Measurements from ENCODE around the gene MC4R.

DNA sequence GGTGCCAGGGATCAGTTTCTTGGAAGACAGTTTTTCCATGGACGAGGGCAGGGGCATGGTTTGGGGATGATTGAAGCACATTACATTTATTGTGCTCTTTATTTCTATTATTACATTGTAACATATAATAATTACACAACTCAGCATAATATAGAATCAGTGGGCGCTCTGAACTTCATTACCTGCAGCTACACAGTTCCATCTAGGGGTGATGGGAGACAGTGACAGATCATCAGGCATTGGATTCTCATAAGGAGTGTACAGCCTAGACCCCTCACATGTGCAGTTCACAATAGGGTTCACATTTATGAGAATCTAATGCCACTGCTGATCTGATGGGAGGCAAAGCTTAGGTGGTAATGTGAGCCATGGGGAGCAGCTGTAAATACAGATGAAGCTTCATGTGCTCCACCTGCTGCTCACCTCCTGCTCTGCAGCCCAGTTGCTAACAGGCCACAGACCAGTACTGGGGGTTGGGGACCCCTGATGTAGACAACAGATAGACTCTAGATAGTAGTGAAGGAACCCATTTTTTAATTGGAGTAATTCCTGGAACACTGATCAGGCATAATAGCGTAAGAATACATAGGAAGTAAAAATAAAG, 41.5 kb upstream of the MC4R start:
- TF ChIP-seq RAD21 (conservative IDR thresholded peaks at IDR 0.05) (no peak), POLR2AphosphoS5 (IDR thresholded peaks at IDR 0.05) (no peak), EP300 (conservative IDR thresholded peaks at IDR 0.05; ENCODE audit: poor library complexity, severe bottlenecking) (no peak), EZH2 (IDR thresholded peaks at IDR 0.05; ENCODE audit: borderline replicate concordance, insufficient read depth, low read length, poor library complexity, severe bottlenecking) (no peak), SMC3 (conservative IDR thresholded peaks at IDR 0.05; ENCODE audit: poor library complexity) (no peak)
- TF ChIP-seq, protein P1, sequence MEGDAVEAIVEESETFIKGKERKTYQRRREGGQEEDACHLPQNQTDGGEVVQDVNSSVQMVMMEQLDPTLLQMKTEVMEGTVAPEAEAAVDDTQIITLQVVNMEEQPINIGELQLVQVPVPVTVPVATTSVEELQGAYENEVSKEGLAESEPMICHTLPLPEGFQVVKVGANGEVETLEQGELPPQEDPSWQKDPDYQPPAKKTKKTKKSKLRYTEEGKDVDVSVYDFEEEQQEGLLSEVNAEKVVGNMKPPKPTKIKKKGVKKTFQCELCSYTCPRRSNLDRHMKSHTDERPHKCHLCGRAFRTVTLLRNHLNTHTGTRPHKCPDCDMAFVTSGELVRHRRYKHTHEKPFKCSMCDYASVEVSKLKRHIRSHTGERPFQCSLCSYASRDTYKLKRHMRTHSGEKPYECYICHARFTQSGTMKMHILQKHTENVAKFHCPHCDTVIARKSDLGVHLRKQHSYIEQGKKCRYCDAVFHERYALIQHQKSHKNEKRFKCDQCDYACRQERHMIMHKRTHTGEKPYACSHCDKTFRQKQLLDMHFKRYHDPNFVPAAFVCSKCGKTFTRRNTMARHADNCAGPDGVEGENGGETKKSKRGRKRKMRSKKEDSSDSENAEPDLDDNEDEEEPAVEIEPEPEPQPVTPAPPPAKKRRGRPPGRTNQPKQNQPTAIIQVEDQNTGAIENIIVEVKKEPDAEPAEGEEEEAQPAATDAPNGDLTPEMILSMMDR (IDR thresholded peaks at IDR 0.05; ENCODE audit: poor library complexity, severe bottlenecking) = peak; percentile 29
- TF ChIP-seq, protein P2, sequence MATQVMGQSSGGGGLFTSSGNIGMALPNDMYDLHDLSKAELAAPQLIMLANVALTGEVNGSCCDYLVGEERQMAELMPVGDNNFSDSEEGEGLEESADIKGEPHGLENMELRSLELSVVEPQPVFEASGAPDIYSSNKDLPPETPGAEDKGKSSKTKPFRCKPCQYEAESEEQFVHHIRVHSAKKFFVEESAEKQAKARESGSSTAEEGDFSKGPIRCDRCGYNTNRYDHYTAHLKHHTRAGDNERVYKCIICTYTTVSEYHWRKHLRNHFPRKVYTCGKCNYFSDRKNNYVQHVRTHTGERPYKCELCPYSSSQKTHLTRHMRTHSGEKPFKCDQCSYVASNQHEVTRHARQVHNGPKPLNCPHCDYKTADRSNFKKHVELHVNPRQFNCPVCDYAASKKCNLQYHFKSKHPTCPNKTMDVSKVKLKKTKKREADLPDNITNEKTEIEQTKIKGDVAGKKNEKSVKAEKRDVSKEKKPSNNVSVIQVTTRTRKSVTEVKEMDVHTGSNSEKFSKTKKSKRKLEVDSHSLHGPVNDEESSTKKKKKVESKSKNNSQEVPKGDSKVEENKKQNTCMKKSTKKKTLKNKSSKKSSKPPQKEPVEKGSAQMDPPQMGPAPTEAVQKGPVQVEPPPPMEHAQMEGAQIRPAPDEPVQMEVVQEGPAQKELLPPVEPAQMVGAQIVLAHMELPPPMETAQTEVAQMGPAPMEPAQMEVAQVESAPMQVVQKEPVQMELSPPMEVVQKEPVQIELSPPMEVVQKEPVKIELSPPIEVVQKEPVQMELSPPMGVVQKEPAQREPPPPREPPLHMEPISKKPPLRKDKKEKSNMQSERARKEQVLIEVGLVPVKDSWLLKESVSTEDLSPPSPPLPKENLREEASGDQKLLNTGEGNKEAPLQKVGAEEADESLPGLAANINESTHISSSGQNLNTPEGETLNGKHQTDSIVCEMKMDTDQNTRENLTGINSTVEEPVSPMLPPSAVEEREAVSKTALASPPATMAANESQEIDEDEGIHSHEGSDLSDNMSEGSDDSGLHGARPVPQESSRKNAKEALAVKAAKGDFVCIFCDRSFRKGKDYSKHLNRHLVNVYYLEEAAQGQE (IDR thresholded peaks at IDR 0.05; ENCODE audit: borderline replicate concordance) = no peak

Measured in neural cell (in vitro differentiated cells).